Body of pancreas (tissue), 4 donors: ENCODE data around the gene MTMR1. TPM values are rescaled to one million over a fixed set of nuclear protein-coding genes. Genes with fewer than 3 reads are reported as not detected.

Source experiments
- ATAC-seq: fragments of 150-250 bp; one replicate; pipeline ENCODE4 v1.9.1; 2016
- DNase-seq, 4 donors: peaks; one replicate each; pipeline ENCODE4 v3.0.0-alpha.2; 2019
- H3K27ac ChIP-seq, 4 donors: fragments of 200-600 bp; sonication (generic); 1 replicate in 3 of 4; 2 replicates in 1 of 4; pipeline versions ENCODE4 v1.5.1 to v1.6.1; 2016 to 2019; ENCODE audit warnings: mild to moderate bottlenecking in 1 of 4, mixed read lengths in 1 of 4, moderate library complexity in 1 of 4
- H3K27me3 ChIP-seq, 2 donors: fragments of 200-600 bp; sonication (generic); one replicate each; pipeline ENCODE4 v1.6.0; 2016; ENCODE audit warnings: mild to moderate bottlenecking in 1 of 2
- H3K36me3 ChIP-seq, 2 donors: fragments of 200-600 bp; sonication (generic); replicated peaks in 1 of 2; 2 replicates each; pipeline ENCODE4 v1.5.1; 2016; ENCODE audit warnings: low read depth in 2 of 2; ENCODE audit not compliant: insufficient read depth in 1 of 2
- H3K4me1 ChIP-seq: fragments of 200-600 bp; sonication (generic); one replicate; pipeline ENCODE4 v1.6.0; 2016
- H3K4me3 ChIP-seq, 2 donors: fragments of 200-600 bp; sonication (generic); 1 replicate in 1 of 2; 2 replicates in 1 of 2; pipeline ENCODE4 v1.5.1; 2016 to 2019
- H3K9me3 ChIP-seq, 3 donors: fragments of 200-600 bp; sonication (generic); 1 replicate in 2 of 3; 2 replicates in 1 of 3; pipeline ENCODE4 v1.5.1; 2016
- CTCF ChIP-seq, 7 experiments: fragments of 450-650 bp in 4 of 7; fragments of 200-600 bp in 3 of 7; sonication (generic) in 3 of 7; IDR thresholded peaks; one replicate each; pipeline ENCODE4 v1.5.1; 2016 to 2019; ENCODE audit warnings: antibody characterized with exemption in 7 of 7
- POLR2A ChIP-seq, 3 donors: fragments of 450-650 bp; IDR thresholded peaks; one replicate each; pipeline ENCODE4 v1.6.1; 2016; ENCODE audit warnings: antibody characterized with exemption in 3 of 3, mild to moderate bottlenecking in 2 of 3
- WGBS, 2 donors: methylation state at CpG; one replicate each; pipeline ENCODE4 v1.1.5; 2017; 5-methylcytosine and 5-hydroxymethylcytosine counted together
- intact Hi-C: fragments of 100-400 bp; cut with DNase I; formaldehyde crosslinking; loops from one replicate; pipeline ENCODE4 v1.15.1; 2023
- total RNA-seq, 2 donors: library from RNA; depleted of rRNA; stranded (reverse); fragments of >200 nt; gene quantifications; one replicate each; pipeline ENCODE4 v1.1.0, GENCODE V29; 2016

The MTMR1 gene
- total RNA-seq, 2 donors from 2014 or later = 7.6 to 9.1 TPM

GRCh38 chrX:150753357-150753756, 60.2 kb downstream of the MTMR1 start:
- ATAC-seq = no peak
- no peak for TF ChIP-seq POLR2A (IDR thresholded peaks at IDR 0.05)
- no peak for TF ChIP-seq CTCF (IDR thresholded peaks at IDR 0.05)
- Histone ChIP-seq H3K36me3 (no peaks in the 10 kb centered on the region), H3K27ac (no peak overlapping the region), H3K9me3 (no peaks in the 10 kb centered on the region), H3K27me3 (no peaks in the 10 kb centered on the region), H3K4me1 (no peaks in the 10 kb centered on the region), H3K4me3 (no peak overlapping the region)
- WGBS, 2 donors = 67 to 86% methylated on average over 4 of the region's 4 CpGs
- intact Hi-C loops = no loop called here
- no peak for DNase-seq

GRCh38 chrX:150753968-150754367, 60.8 kb downstream of the MTMR1 start:
- ATAC-seq = no peak
- intact Hi-C loops = no loop called here
- DNase-seq = no peak
- H3K9me3 ChIP-seq = no peaks in the 10 kb centered on the region
- H3K4me1 ChIP-seq = no peaks in the 10 kb centered on the region
- no peak overlapping the region for H3K4me3 ChIP-seq
- no peaks in the 10 kb centered on the region for H3K36me3 ChIP-seq
- 88 to 91% methylated on average over 4 of the region's 4 CpGs for WGBS, 2 donors
- no peak overlapping the region for H3K27ac ChIP-seq
- no peaks in the 10 kb centered on the region for H3K27me3 ChIP-seq
- TF ChIP-seq POLR2A (IDR thresholded peaks at IDR 0.05) = no peak

GRCh38 chrX:150757371-150757770, 64.2 kb downstream of the MTMR1 start:
- 93 to 100% methylated on average over 2 to 3 of the region's 5 CpGs for WGBS, 2 donors
- H3K4me1 ChIP-seq = no peaks in the 10 kb centered on the region
- DNase-seq (no peak), ATAC-seq (no peak)
- no peaks in the 10 kb centered on the region for H3K27me3 ChIP-seq
- H3K36me3 ChIP-seq = no peaks in the 10 kb centered on the region
- intact Hi-C loops = no loop called here
- no peak overlapping the region for H3K4me3 ChIP-seq
- H3K27ac ChIP-seq = no peak overlapping the region
- H3K9me3 ChIP-seq = no peaks in the 10 kb centered on the region
- TF ChIP-seq POLR2A (IDR thresholded peaks at IDR 0.05) (no peak), CTCF (IDR thresholded peaks at IDR 0.05) (no peak)

DNA sequence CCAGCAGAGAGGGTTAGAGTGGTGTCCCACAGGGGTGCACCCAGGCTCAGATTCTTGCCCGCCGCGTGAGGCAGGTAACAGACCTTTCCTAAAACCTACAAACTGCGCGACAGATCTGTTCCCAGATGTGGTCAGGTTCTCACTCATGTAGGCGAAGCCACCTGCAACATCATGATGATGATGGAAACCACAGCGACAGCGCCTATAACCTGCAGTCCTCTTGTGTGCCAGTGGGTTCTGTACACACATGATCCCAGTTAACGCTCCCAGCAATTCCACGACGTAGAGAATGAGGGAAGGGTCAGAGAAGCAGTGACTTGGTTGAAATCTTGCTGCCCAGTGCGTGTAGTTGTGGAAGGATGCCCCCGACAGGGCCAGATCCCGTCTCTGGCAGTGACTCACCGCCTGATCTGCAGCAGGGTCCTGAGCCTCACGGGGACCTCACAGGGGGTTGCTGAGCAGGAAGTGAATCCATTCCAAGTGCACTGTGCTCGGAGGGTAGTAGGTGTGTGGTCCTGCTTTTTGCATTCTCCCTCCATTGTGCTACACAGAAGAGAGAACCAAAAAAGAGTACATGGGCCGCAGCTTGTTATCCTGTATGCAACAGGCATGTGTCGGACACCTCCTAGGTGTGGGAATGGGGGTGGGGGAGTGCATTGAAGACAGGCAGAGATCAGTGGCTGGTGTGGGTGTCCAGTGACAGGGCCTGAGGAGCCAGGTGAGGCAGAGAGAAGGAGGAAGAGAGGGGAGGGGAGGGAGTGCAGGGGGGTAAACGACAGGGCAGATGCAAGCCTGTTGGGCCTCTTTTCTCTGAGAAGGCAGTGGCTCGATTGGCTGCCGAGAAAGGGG, 66.6 kb downstream of the MTMR1 start:
- Histone ChIP-seq H3K36me3 (no peaks in the 10 kb centered on the region), H3K27ac (no peak overlapping the region), H3K4me3 (no peak overlapping the region), H3K9me3 (no peaks in the 10 kb centered on the region), H3K27me3 (no peaks in the 10 kb centered on the region), H3K4me1 (no peaks in the 10 kb centered on the region)
- no peak for DNase-seq
- TF ChIP-seq POLR2A (IDR thresholded peaks at IDR 0.05) (no peak), CTCF (IDR thresholded peaks at IDR 0.05) (no peak)
- intact Hi-C loops = no loop called here
- WGBS, 2 donors = 95 to 96% methylated on average over 16 to 19 of the region's 22 CpGs
- no peak for ATAC-seq

DNA sequence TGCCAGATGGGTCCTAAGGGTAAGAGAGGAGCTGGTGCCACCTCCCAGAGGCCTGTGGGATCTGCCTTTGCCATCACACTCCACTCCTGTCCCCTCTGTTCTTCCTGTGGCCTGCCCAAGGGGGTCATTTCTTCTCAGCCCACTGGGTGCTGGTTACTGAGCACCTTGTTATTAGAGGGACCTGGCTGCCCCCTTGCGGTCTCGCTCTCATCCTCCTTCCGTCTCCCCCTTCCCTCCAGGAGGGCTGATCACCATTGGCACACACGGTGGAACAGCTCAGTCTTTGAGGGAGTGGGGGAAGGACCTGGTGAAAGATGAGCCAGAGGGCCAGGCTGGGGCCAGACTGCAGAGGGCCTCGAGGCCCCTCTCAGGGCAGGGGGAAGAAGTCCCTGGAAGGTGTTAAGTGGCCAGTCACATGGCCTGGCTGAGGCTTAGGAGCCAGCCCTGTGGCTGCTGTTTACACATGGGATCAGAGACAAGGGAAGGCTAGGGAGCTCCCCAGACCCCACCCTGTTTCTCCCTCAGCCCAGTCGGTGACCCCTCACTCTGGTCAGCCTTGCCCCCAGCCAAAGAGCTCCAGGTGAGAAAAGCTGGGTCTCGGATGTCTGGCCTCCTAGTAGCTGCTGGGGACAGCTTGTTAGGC, 68.1 kb downstream of the MTMR1 start:
- 86 to 90% methylated on average over 1 to 5 of the region's 7 CpGs for WGBS, 2 donors
- no peaks in the 10 kb centered on the region for H3K4me1 ChIP-seq
- ATAC-seq (no peak), DNase-seq (no peak)
- H3K4me3 ChIP-seq = no peak overlapping the region
- H3K9me3 ChIP-seq = no peaks in the 10 kb centered on the region
- no peaks in the 10 kb centered on the region for H3K36me3 ChIP-seq
- intact Hi-C loops = no loop called here
- H3K27ac ChIP-seq = no peak overlapping the region
- TF ChIP-seq POLR2A (IDR thresholded peaks at IDR 0.05) = no peak
- H3K27me3 ChIP-seq = no peaks in the 10 kb centered on the region
